Panc1 (cell line): Measurements from ENCODE around the gene FLRT1. TPM values are rescaled to one million over a fixed set of nuclear protein-coding genes. Genes with fewer than 3 reads are reported as not detected.
A peak's percentile ranks its signal among the peaks of the same experiment; 100 is the strongest.

Experiments used
- ATAC-seq: fragments of 200-7000 bp; cut with Tn5 transposase; 2 replicates; pipeline ENCODE4 v1.9.1; 2020; ENCODE audit warnings: mild to moderate bottlenecking, moderate library complexity
- BruUV-seq: library from RNA; stranded (reverse); fragments of 400-500 nt; replicated peaks from 2 replicates; lab custom pipeline; 2021; lab: Mats Ljungman, UMichigan
- CTCF ChIA-PET: fragments of 300-600 bp; sonication (Branson Sonifier 250); formaldehyde crosslinking; loops from one replicate; lab custom pipeline; 2022; ENCODE audit warnings: antibody characterized with exemption; lab: Charles Lee
- POLR2A ChIA-PET: fragments of 300-600 bp; sonication (Branson Sonifier 250); formaldehyde crosslinking; loops from one replicate; lab custom pipeline; 2022; ENCODE audit warnings: antibody characterized with exemption; lab: Charles Lee
- DNase-seq: peaks from one replicate; pipeline ENCODE4 v3.0.0-alpha.2; 2010; ENCODE audit warnings: low read depth, low spot score
- H3K27ac ChIP-seq: 2 replicates; pipeline ENCODE4 v1.5.1; 2011; ENCODE audit warnings: mild to moderate bottlenecking, low read length, inconsistent platforms
- H3K27me3 ChIP-seq: fragments of 200-500 bp; sonication (Bioruptor generic); 2 replicates; pipeline ENCODE4 v1.6.0; 2014; ENCODE audit warnings: low read length, inconsistent platforms; ENCODE audit not compliant: control insufficient read depth, insufficient read depth
- H3K36me3 ChIP-seq: fragments of 200-500 bp; sonication (Bioruptor generic); 2 replicates; pipeline ENCODE4 v1.5.1; 2014; ENCODE audit warnings: inconsistent platforms, mild to moderate bottlenecking, low read length, moderate library complexity; ENCODE audit not compliant: control insufficient read depth, insufficient read depth
- H3K4me1 ChIP-seq: 2 replicates; pipeline ENCODE4 v1.5.1; 2011; ENCODE audit warnings: inconsistent platforms, mild to moderate bottlenecking, low read length, moderate library complexity; ENCODE audit not compliant: control insufficient read depth, insufficient read depth
- H3K4me3 ChIP-seq, 2 experiments: 2 replicates each; pipeline ENCODE4 v1.5.1; 2011 to 2012; ENCODE audit warnings: low read depth in 2 of 2, low read length in 2 of 2, mild to moderate bottlenecking in 2 of 2, inconsistent platforms in 1 of 2, moderate library complexity in 1 of 2
- H3K9me3 ChIP-seq: fragments of 200-500 bp; sonication (Bioruptor generic); 2 replicates; pipeline ENCODE4 v1.5.1; 2014; ENCODE audit warnings: low read depth, mild to moderate bottlenecking, inconsistent platforms, low read length, moderate library complexity; ENCODE audit not compliant: control insufficient read depth, insufficient read depth
- CTCF ChIP-seq: fragments of 450-650 bp; IDR thresholded peaks from 2 replicates; pipeline ENCODE4 v1.5.1; 2017; ENCODE audit warnings: mild to moderate bottlenecking
- POLR2AphosphoS5 ChIP-seq: IDR thresholded peaks from 2 replicates; pipeline ENCODE4 v1.6.1; 2012; ENCODE audit warnings: mild to moderate bottlenecking, low read depth, low read length, moderate library complexity
- SIN3A ChIP-seq: IDR thresholded peaks from 2 replicates; pipeline ENCODE4 v1.6.1; 2012; ENCODE audit warnings: low read depth, mild to moderate bottlenecking, low read length, moderate library complexity, borderline replicate concordance; ENCODE audit not compliant: insufficient read depth
- in situ Hi-C: cut with HindIII; loops from 2 replicates; pipeline ENCODE4 v1.10.0; 2016; ENCODE audit warnings: low sequenced_read_pairs, low pct_unique_long_range_greater_than_20kb
- intact Hi-C: fragments of 100-400 bp; cut with micrococcal nuclease; formaldehyde crosslinking; loops from one replicate; pipeline ENCODE4 v1.10.0; 2022; ENCODE audit not compliant: unreplicated experiment
- total RNA-seq: library from RNA; stranded (reverse); gene quantifications from one replicate; pipeline ENCODE4 v1.2.1, GENCODE V29; 2021; ENCODE audit not compliant: unreplicated experiment
- TF ChIP-seq, protein P1 (sequence below), 2 experiments: IDR thresholded peaks; 2 replicates each; pipeline ENCODE4 v1.6.1; 2011 to 2012; ENCODE audit warnings: low read depth in 2 of 2, control low read depth in 1 of 2, low read length in 1 of 2, mild to moderate bottlenecking in 1 of 2, moderate library complexity in 1 of 2; ENCODE audit not compliant: insufficient read depth in 1 of 2

The FLRT1 gene
- total RNA-seq, 1 experiment from 2014 or later, result 0.51 TPM

GRCh38 chr11:64018310-64018709 is 17.4 kb upstream of the FLRT1 start:
- Histone ChIP-seq H3K4me1 (peaks cover 14% of the 10 kb centered on the region; the same call in 1 of the 2 replicates), H3K36me3 (no peaks in the 10 kb centered on the region), H3K4me3 (no peak overlapping the region), H3K27me3 (no peaks in the 10 kb centered on the region), H3K27ac (no peak overlapping the region), H3K9me3 (no peaks in the 10 kb centered on the region)
- TF ChIP-seq POLR2AphosphoS5 (no peak), SIN3A (no peak)
- TF ChIP-seq, protein P1, sequence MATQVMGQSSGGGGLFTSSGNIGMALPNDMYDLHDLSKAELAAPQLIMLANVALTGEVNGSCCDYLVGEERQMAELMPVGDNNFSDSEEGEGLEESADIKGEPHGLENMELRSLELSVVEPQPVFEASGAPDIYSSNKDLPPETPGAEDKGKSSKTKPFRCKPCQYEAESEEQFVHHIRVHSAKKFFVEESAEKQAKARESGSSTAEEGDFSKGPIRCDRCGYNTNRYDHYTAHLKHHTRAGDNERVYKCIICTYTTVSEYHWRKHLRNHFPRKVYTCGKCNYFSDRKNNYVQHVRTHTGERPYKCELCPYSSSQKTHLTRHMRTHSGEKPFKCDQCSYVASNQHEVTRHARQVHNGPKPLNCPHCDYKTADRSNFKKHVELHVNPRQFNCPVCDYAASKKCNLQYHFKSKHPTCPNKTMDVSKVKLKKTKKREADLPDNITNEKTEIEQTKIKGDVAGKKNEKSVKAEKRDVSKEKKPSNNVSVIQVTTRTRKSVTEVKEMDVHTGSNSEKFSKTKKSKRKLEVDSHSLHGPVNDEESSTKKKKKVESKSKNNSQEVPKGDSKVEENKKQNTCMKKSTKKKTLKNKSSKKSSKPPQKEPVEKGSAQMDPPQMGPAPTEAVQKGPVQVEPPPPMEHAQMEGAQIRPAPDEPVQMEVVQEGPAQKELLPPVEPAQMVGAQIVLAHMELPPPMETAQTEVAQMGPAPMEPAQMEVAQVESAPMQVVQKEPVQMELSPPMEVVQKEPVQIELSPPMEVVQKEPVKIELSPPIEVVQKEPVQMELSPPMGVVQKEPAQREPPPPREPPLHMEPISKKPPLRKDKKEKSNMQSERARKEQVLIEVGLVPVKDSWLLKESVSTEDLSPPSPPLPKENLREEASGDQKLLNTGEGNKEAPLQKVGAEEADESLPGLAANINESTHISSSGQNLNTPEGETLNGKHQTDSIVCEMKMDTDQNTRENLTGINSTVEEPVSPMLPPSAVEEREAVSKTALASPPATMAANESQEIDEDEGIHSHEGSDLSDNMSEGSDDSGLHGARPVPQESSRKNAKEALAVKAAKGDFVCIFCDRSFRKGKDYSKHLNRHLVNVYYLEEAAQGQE (IDR thresholded peaks at IDR 0.05; ENCODE audit: insufficient read depth in 1 of 2, low read depth in 2 of 2, low read length in 1 of 2), result no peak
- ChIA-PET CTCF (no interaction called here), POLR2A (no interaction called here)
- intact Hi-C loops (no loop called here), in situ Hi-C loops (no loop called here)
- BruUV-seq, result no TSS peak
- ATAC-seq (peak; percentile 25; the same call in 1 of the 2 replicates), DNase-seq (no peak)

DNA sequence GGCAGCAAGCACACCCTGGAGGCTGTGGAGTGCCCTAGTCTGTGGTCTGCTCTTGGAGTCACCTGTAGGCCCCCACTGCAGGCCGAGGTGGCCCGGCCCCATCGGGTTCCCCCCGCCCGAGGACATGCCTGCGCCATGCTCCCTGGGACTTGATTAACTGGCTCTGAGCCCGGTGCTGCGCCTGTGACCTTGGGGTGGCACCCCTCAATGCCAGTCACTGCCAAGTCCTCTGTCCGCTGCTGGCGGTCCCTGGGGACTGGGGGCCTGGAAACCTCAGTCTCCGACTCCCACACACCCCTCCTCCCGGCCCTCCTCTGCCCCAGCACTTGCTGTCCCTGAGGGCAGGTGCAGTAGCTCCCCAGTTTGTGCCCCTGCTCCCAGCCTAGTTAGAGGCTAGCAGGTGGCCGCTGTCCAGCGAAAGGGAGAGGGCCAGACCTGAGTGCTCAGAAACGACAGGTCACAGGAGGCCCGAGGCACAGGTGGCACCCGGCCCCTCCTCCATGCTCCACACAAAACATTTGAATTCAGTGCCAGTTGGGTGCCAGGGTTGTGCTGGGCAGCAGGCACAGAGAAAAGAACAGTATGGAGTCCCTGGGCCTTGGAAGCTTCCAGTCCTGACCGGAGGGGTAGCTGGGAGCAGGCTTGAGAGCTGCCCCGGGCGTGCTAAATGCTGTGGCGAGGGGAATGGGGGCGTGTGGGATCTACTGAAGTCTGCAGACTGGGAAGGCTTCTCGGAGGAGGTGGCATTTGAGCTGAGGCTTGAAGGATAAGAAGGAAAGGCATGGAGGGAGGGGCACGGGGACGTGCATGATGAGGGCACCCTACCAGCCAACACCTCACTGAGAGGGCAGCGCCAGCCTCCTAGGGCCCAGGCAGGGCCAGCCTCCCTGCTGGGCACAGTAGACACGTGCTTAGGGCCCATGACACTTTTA is 16.4 kb upstream of the FLRT1 start:
- no peak overlapping the region for H3K4me3 ChIP-seq
- no peaks in the 10 kb centered on the region for H3K36me3 ChIP-seq
- intact Hi-C loops, result no loop called here
- ATAC-seq, result no peak
- in situ Hi-C loops, result no loop called here
- ChIA-PET POLR2A (no interaction called here), CTCF (no interaction called here)
- no peaks in the 10 kb centered on the region for H3K9me3 ChIP-seq
- BruUV-seq, result no TSS peak
- no peak for DNase-seq
- H3K27ac ChIP-seq, result no peak overlapping the region
- H3K4me1 ChIP-seq, result peaks cover 14% of the 10 kb centered on the region
- TF ChIP-seq, protein P1 (IDR thresholded peaks at IDR 0.05; ENCODE audit: insufficient read depth in 1 of 2, low read depth in 2 of 2, low read length in 1 of 2), result peak in 1 of 2 experiments; percentile 67; a peak in 1 of 4 replicates
- no peak for TF ChIP-seq CTCF
- no peaks in the 10 kb centered on the region for H3K27me3 ChIP-seq
